K562 treated with DMSO at 1 percent for 24 hours (cell line): Measurements from ENCODE around the gene KIF23. TPM values are rescaled to one million over a fixed set of nuclear protein-coding genes. Genes with fewer than 3 reads are reported as not detected.

Experiments used
- total RNA-seq: library from RNA; unstranded; fragments of 300-600 nt; gene quantifications from 2 replicates; pipeline ENCODE4 v1.2.3, GENCODE V29; 2022; ENCODE audit warnings: low read depth; ENCODE audit not compliant: insufficient read depth

The KIF23 gene
- total RNA-seq = 17.2 and 24.3 TPM in 2 replicates

DNA sequence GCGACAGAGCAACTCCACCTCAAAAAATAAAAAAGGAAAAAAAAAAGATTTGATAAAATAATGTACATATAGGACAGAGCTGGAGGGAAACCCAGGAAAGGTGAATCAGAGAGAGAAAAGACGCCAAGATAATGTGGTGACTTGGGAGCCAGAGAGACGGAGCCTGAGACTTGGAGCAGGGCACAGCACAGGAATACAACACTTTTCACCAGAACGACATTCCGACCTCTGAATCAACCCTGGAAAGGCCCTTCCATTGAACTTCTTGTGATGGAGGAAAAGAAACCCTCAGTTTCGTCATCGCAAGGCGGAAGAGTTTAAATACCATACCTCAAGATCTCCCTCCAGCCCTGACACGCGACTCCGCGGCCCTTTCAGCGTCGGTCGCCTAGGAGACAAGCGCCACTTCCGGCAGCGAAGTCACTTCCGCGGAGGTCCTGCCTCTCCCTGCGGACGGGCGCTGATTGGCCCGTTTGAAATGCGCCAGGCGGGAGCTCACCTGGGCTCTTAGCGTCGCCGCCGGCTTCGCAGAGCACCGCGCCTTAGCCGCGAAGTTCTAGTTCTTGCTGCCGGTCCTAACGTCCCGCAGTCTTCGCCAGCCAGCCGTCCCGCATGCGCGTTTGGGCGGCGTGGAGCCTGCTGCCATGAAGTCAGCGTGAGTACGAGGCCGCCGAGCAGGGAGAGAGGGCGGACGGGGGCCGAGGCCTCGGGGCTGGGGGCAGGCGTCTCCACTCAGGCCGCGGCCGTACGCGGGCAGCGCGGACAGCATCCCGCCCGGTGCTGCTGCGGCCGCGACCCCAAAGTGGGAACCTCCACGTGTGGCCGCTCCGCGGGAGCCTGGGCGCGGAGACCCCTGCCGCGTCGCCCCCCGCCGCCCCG is at the start of gene KIF23:
Gene KIF23, plus strand, starts transcription at position 528 of the 879 bp plus-strand sequence. Its CDS starts 117 bp downstream, at position 645.

DNA sequence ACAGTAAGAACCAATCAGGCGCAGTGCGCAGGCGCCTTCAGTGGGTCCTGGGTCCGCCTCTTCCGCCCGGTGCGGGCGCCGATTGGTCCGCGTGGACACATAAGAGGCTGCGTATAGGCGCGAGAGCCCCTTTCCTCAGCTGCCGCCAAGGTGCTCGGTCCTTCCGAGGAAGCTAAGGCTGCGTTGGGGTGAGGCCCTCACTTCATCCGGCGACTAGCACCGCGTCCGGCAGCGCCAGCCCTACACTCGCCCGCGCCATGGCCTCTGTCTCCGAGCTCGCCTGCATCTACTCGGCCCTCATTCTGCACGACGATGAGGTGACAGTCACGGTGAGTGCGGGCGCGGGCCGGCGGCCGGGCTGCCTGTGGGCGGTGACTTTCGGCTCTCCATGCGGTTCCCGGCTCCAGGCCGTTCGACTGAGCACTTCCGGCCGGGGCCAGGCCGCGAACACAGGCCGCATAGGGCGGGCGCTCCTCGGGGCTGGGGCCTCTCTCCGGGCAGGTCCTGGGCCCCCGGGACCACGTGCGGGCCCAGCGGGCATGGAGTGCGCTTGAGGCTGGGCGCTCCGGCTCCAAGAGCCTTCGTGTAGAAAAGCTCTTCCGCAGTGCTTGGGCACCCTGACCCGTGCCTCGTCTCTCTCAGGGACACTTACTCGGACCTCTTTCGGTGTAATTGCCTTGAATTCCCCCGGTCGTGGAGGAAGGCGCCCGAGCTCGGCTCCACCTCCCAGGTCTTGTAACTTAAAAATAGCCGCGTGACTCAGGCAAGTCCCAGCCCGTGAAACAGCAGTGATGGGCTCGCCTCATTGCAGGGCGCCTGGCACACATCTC is 38.8 kb downstream of the KIF23 start, which contains the start of gene RPLP1:
Gene RPLP1, plus strand, starts transcription at position 127 of the 830 bp plus-strand sequence. Its CDS starts 131 bp downstream, at position 258.

Other genes starting within 250 kb of the KIF23 start
- gene PAQR5, start 115.4 kb upstream of the KIF23 start, total RNA-seq = not detected in 2 replicates
- 3,895 and 3,992 TPM in 2 replicates for gene RPLP1, start 38.5 kb downstream of the KIF23 start, total RNA-seq